ENCODE measurements around the gene DTNB. TPM values are rescaled to one million over a fixed set of nuclear protein-coding genes. Genes with fewer than 3 reads are reported as not detected.
"Not testable (repeated sequence)": the region's sequence is repeated elsewhere in the genome, so short reads cannot be mapped to it uniquely, and the experiment has no call there.

The DTNB gene
- polyA plus RNA-seq (ENCODE audit: insufficient read depth in 1 of 5, insufficient read length in 5 of 5, low replicate concordance in 1 of 5) = 10 to 100 TPM; 25.2 to 29.9 (median 28.2) TPM
- long read RNA-seq, donor 1 = 0 reads
- long read RNA-seq, donor 2, partial matches to known transcripts = 0 of 1 reads
- long read RNA-seq, donor 2, other reads (novel, unspliced or antisense) = 0 of 1 reads
- long read RNA-seq, donor 3, partial matches to known transcripts = 0 of 1 reads
- long read RNA-seq, donor 3, other reads (novel, unspliced or antisense) = 0 of 1 reads
- long read RNA-seq, donor 4, partial matches to known transcripts = 0 of 2 reads
- long read RNA-seq, donor 4, other reads (novel, unspliced or antisense) = 0 of 2 reads
- long read RNA-seq, donor 5, partial matches to known transcripts = 6 of 7 reads
- long read RNA-seq, donor 5, other reads (novel, unspliced or antisense) = 0 of 7 reads
- long read RNA-seq, donor 6, partial matches to known transcripts = 0 of 2 reads
- long read RNA-seq, donor 6, other reads (novel, unspliced or antisense) = 0 of 2 reads
- long read RNA-seq, donor 7, partial matches to known transcripts = 0 of 5 reads
- long read RNA-seq, donor 7, other reads (novel, unspliced or antisense) = 5 of 5 reads
- long read RNA-seq, donor 8, partial matches to known transcripts = 0 of 1 reads
- long read RNA-seq, donor 8, other reads (novel, unspliced or antisense) = 0 of 1 reads

GRCh38 chr2:25673300-25674076, at the start of gene DTNB:
Gene DTNB (minus strand): TSS chr2:25673577. CDS start chr2:25652660, 20,917 bp downstream.
- DNase-seq = peak; percentile 64 to 81

GRCh38 chr2:25722224-25722623, 48.8 kb upstream of the DTNB start:
- DNase-seq = no peak

GRCh38 chr2:25720575-25720974, 47.2 kb upstream of the DTNB start:
- no peak for DNase-seq

GRCh38 chr2:25714740-25715139, 41.4 kb upstream of the DTNB start:
- DNase-seq = no peak

- DNase-seq = no peak
Measured at GRCh38 chr2:25712455-25712854, 39.1 kb upstream of the DTNB start.

GRCh38 chr2:25711675-25712354, 38.4 kb upstream of the DTNB start:
- DNase-seq = no peak

GRCh38 chr2:25710750-25711149, 37.4 kb upstream of the DTNB start:
- no peak for DNase-seq

- no peak for DNase-seq
Measured at GRCh38 chr2:25709349-25709748, 36.0 kb upstream of the DTNB start.

GRCh38 chr2:25707927-25708590, 34.7 kb upstream of the DTNB start:
- no peak for DNase-seq

- DNase-seq = not testable (repeated sequence)
Measured at GRCh38 chr2:25705575-25705974, 32.2 kb upstream of the DTNB start.

GRCh38 chr2:25701801-25702200, 28.4 kb upstream of the DTNB start:
- DNase-seq = no peak

GRCh38 chr2:25700221-25700660, 26.9 kb upstream of the DTNB start:
- DNase-seq = no peak

- DNase-seq = no peak
Measured at GRCh38 chr2:25699216-25699615, 25.8 kb upstream of the DTNB start.

GRCh38 chr2:25698752-25699151, 25.4 kb upstream of the DTNB start:
- DNase-seq = no peak

GRCh38 chr2:25697559-25698341, 24.4 kb upstream of the DTNB start:
- no peak for DNase-seq

- no peak for DNase-seq
Measured at GRCh38 chr2:25692737-25693445, 19.5 kb upstream of the DTNB start.

- no peak for DNase-seq
Measured at GRCh38 chr2:25692143-25692542, 18.8 kb upstream of the DTNB start.

- DNase-seq = no peak
Measured at GRCh38 chr2:25690058-25690457, 16.7 kb upstream of the DTNB start.

GRCh38 chr2:25688236-25688635, 14.9 kb upstream of the DTNB start:
- DNase-seq = no peak

- no peak for DNase-seq
Measured at GRCh38 chr2:25685741-25686140, 12.4 kb upstream of the DTNB start.
